CD4-positive, alpha-beta memory T cell (primary cell): ENCODE measurements around the gene RFX1. TPM values are rescaled to one million over a fixed set of nuclear protein-coding genes. Genes with fewer than 3 reads are reported as not detected.

Experiments
- CTCF ChIA-PET: fragments of 350-600 bp; sonication (Branson Sonifier 250); formaldehyde crosslinking; loops from one replicate; lab custom pipeline; 2021; ENCODE audit warnings: inconsistent platforms; ENCODE audit not compliant: partially characterized antibody; lab: Charles Lee
- POLR2A ChIA-PET: fragments of 350-600 bp; sonication (Branson Sonifier 250); formaldehyde crosslinking; loops from one replicate; lab custom pipeline; 2021; ENCODE audit not compliant: partially characterized antibody; lab: Charles Lee
- DNase-seq, 5 donors: peaks; one replicate each; pipeline versions ENCODE4 v3.0.0 to v3.0.0-alpha.2; 2020 to 2022; ENCODE audit warnings: mixed read lengths in 1 of 5
- H3K27ac ChIP-seq: one replicate; pipeline ENCODE4 v1.7.0; 2013; ENCODE audit warnings: low read depth, low read length
- H3K27me3 ChIP-seq: 2 replicates; pipeline ENCODE4 v1.7.0; 2013; ENCODE audit warnings: mild to moderate bottlenecking, low read length, moderate library complexity; ENCODE audit not compliant: insufficient read depth
- H3K36me3 ChIP-seq: 2 replicates; pipeline ENCODE4 v1.7.0; 2013; ENCODE audit warnings: mild to moderate bottlenecking, low read length, moderate library complexity; ENCODE audit not compliant: insufficient read depth
- H3K4me1 ChIP-seq: 2 replicates; pipeline ENCODE4 v1.7.0; 2013; ENCODE audit warnings: mild to moderate bottlenecking, low read length, moderate library complexity; ENCODE audit not compliant: insufficient read depth
- H3K4me3 ChIP-seq, 2 donors: one replicate each; pipeline ENCODE4 v1.7.0; 2013; ENCODE audit warnings: low read length in 2 of 2, mild to moderate bottlenecking in 1 of 2
- H3K9me3 ChIP-seq, 2 donors: one replicate each; pipeline ENCODE4 v1.7.0; 2013; ENCODE audit warnings: low read length in 2 of 2, control low read depth in 1 of 2; ENCODE audit not compliant: control insufficient read depth in 1 of 2
- H3K27ac Mint-ChIP-seq, 7 donors: one replicate each; pipeline ENCODE4 v1.8.0; 2020 to 2021; ENCODE audit warnings: mixed read lengths in 7 of 7, mild to moderate bottlenecking in 6 of 7, inconsistent platforms in 3 of 7, moderate library complexity in 3 of 7
- H3K27me3 Mint-ChIP-seq, 2 donors: one replicate each; pipeline ENCODE4 v1.8.0; 2020 to 2021; ENCODE audit warnings: mixed read lengths in 2 of 2
- H3K36me3 Mint-ChIP-seq, 2 donors: one replicate each; pipeline ENCODE4 v1.8.0; 2020 to 2021; ENCODE audit warnings: mixed read lengths in 2 of 2, inconsistent platforms in 1 of 2, mild to moderate bottlenecking in 1 of 2
- H3K4me1 Mint-ChIP-seq, 4 donors: one replicate each; pipeline ENCODE4 v1.8.0; 2020 to 2021; ENCODE audit warnings: mixed read lengths in 4 of 4, mild to moderate bottlenecking in 1 of 4
- H3K4me3 Mint-ChIP-seq, 8 donors: one replicate each; pipeline ENCODE4 v1.8.0; 2020 to 2021; ENCODE audit warnings: mixed read lengths in 8 of 8, mild to moderate bottlenecking in 7 of 8, moderate library complexity in 6 of 8, inconsistent platforms in 3 of 8
- H3K9me3 Mint-ChIP-seq, 8 donors: one replicate each; pipeline ENCODE4 v1.8.0; 2020 to 2021; ENCODE audit warnings: mixed read lengths in 8 of 8, mild to moderate bottlenecking in 5 of 8, inconsistent platforms in 3 of 8, moderate library complexity in 1 of 8
- intact Hi-C: fragments of 100-400 bp; cut with micrococcal nuclease; formaldehyde crosslinking; loops from one replicate; pipeline ENCODE4 v1.15.1; 2023
- polyA plus RNA-seq, 2 donors: library from polyadenylated mRNA; unstranded; fragments of 300-500 nt; fragmentation: Illumina TruSeq; gene quantifications; one replicate each; pipeline ENCODE4 v1.2.3, GENCODE V29; 2021
- total RNA-seq, 2 experiments: library from RNA; stranded (reverse); gene quantifications; one replicate each; pipeline ENCODE4 v1.2.3, GENCODE V29; 2021

Gene RFX1
- 10 to 100 TPM; 17.4 to 17.8 TPM for total RNA-seq
- 1 to 10 TPM in 1 of 2 donors, not detected in 1; 2.5 TPM for polyA plus RNA-seq

DNA sequence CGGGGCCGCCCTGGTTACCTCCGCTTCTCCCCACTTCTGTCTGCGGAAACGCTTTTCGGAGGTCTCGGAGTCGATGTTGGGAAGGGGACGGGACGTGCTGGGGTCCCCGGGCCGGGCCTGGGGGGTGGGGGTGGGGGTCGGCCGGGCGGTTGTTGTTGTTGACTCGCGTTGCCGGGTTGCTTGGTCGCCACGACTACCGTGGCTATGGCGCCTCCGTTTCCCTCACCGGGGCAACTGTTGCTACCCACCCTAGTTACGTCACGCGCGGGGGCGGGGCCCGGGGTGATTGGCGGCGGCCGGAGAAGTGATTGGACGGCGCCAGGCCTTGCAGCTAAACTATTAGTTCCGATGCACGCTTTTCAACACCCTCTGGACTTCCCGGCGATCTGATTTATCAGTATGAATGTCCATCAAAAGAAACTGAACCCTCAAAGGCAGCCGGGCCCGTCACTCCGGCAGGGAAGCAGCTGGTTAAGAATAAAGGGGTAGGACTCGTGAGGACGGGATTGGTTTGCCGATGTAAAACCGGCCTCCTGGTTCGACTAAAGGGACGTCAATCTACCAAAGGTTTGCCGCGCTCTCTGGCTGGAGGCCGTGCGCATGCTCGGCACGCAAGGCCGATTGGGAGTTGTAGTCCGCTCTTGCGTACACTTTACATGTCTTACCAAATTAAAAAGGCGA lies at the start of gene RFX1:
Gene RFX1 (minus strand): TSS at position 236 of the 681 bp plus-strand sequence. CDS start 12,477 bp downstream, outside the sequence.
- ChIA-PET POLR2A (interaction anchor here (0.5 to 8.0 kb wide), 39 partner anchors 8 to 1517 kb away, joined by 3 to 225 read pairs (median 5); partner anchors contain the start of genes ADGRE5, ASF1B, DCAF15 and IL27RA), CTCF (interaction anchor here (1.0 to 1.7 kb wide), 4 partner anchors 13 to 41 kb away, joined by 4 to 5 read pairs (median 4); partner anchors contain the start of gene IL27RA)
- Mint-ChIP-seq H3K4me1 (peaks cover 29 to 52% (median 39%) of the 10 kb centered on the region in 4 donors), H3K27me3 (peaks cover 0 to 2% of the 10 kb centered on the region in 2 donors), H3K4me3 (peak within 1 kb of the TSS; percentile 91 to 98 (median 96)), H3K27ac (peak within 1 kb of the TSS; percentile 97 to 100 (median 100)), H3K36me3 (peaks cover 0 to 8% of the 10 kb centered on the region in 2 donors), H3K9me3 (peaks cover 0 to 2% (median 0%) of the 10 kb centered on the region in 8 donors)
- Histone ChIP-seq H3K4me1 (peaks cover 47% of the 10 kb centered on the region), H3K36me3 (no peaks in the 10 kb centered on the region), H3K27me3 (no peaks in the 10 kb centered on the region), H3K27ac (peak within 1 kb of the TSS; percentile 99), H3K4me3 (peak within 1 kb of the TSS; percentile 58 to 82), H3K9me3 (no peaks in the 10 kb centered on the region)
- DNase-seq = peak; percentile 100
- intact Hi-C loops = loop anchor here (1.0 to 2.0 kb wide), 8 partner anchors 20 to 853 kb away; partner anchors contain the start of genes BRME1, CC2D1A and DCAF15

DNA sequence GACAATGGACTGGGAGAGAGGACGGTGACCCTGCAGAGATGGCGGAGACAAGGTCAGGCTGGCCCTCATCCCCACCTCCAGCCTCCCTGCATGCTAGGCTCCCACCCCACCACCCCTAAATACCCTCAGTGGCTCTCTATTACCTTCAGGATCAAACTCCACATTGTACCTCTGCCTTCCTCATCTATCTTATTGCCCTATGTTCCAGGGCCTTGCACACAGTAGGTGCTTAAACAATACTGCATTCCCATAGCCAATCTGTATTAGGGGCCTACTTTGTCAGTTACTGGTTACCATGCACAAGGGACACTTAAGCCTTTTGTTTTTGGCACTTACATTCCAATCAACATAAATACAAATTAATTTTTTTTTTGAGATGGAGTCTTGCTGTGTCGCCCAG lies 49.3 kb upstream of the RFX1 start:
- H3K4me3 Mint-ChIP-seq = no peak overlapping the region
- no peaks in the 10 kb centered on the region for H3K9me3 ChIP-seq
- H3K9me3 Mint-ChIP-seq = peaks cover 0 to 9% (median 0%) of the 10 kb centered on the region in 8 donors
- H3K27ac ChIP-seq = no peak overlapping the region
- H3K36me3 Mint-ChIP-seq = peaks cover 26 to 28% of the 10 kb centered on the region in 2 donors
- ChIA-PET CTCF (interaction anchor here (1.5 kb wide), 1 partner anchor 20 kb away, joined by 4 read pairs; no protein-coding TSS in a partner anchor), POLR2A (interaction anchor here (0.6 kb wide), 1 partner anchor 9 kb away, joined by 4 read pairs; no protein-coding TSS in a partner anchor)
- H3K4me1 Mint-ChIP-seq = peaks cover 9 to 28% (median 17%) of the 10 kb centered on the region in 4 donors
- H3K4me1 ChIP-seq = peaks cover 18% of the 10 kb centered on the region
- no peak for DNase-seq
- H3K27me3 ChIP-seq = peaks cover 17% of the 10 kb centered on the region
- peak overlapping the region in 2 of 7 donors; percentile 19 to 50 for H3K27ac Mint-ChIP-seq
- peaks cover 10 to 19% of the 10 kb centered on the region in 2 donors for H3K27me3 Mint-ChIP-seq
- H3K36me3 ChIP-seq = peaks cover 23% of the 10 kb centered on the region
- intact Hi-C loops = no loop called here
- H3K4me3 ChIP-seq = no peak overlapping the region

DNA sequence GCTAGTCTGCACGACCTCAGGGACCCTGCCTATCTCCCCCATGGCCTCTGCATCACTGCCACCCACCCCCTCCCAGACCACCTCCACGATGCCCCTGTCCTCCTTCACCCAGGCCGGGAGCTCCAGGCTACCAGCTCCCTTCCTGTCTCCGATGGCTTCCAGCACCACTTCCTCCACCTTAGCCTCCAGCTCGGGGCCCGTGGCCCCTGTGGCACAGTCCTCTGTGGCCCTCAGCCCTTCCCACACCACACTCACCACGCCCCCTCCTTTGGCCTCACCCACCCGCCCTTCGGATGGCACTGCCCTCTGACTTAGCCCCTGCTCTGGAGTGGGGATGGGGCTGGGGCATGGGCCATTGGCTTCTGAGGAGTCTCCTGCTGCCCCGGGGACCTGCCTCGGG lies 48.6 kb upstream of the RFX1 start:
- intact Hi-C loops = no loop called here
- Histone ChIP-seq H3K4me1 (peaks cover 16% of the 10 kb centered on the region), H3K27ac (no peak overlapping the region), H3K36me3 (peaks cover 25% of the 10 kb centered on the region), H3K27me3 (peaks cover 15% of the 10 kb centered on the region), H3K9me3 (no peaks in the 10 kb centered on the region), H3K4me3 (no peak overlapping the region)
- Mint-ChIP-seq H3K4me1 (peaks cover 9 to 25% (median 16%) of the 10 kb centered on the region in 4 donors), H3K4me3 (peak overlapping the region in 1 of 8 donors; percentile 21), H3K9me3 (peaks cover 0 to 9% (median 0%) of the 10 kb centered on the region in 8 donors), H3K36me3 (peaks cover 32 to 33% of the 10 kb centered on the region in 2 donors), H3K27ac (peak overlapping the region in 2 of 7 donors; percentile 47 to 74), H3K27me3 (peaks cover 9 to 15% of the 10 kb centered on the region in 2 donors)
- ChIA-PET CTCF (interaction anchor here (0.7 to 1.3 kb wide), 3 partner anchors 11 to 19 kb away, joined by 3 to 5 read pairs (median 4); no protein-coding TSS in a partner anchor), POLR2A (interaction anchor here (0.6 to 0.8 kb wide), 2 partner anchors 55 to 173 kb away, joined by 3 to 6 read pairs; no protein-coding TSS in a partner anchor)
- DNase-seq = no peak

DNA sequence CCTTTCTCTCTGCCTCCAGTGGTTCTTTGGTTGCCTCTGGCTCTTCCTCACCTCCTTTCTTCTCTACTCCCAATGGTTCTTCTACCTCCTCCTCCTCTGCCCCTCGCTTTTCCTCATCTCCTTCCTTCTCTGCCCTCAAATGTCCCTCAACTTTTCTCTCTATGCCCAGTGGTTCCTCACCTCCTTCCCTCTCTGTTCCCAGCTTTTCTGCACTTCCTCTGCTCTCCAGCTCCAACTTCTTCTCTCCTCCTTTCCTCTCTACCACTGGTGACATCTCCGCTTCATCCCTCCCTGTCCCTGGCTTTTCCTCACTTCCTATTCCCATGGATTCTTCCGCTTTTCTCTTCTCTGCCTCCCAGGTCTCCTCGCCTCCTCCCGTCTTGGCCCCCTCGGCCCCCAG lies 48.0 kb upstream of the RFX1 start:
- DNase-seq = no peak
- peaks cover 9 to 22% (median 14%) of the 10 kb centered on the region in 4 donors for H3K4me1 Mint-ChIP-seq
- H3K4me1 ChIP-seq = peaks cover 14% of the 10 kb centered on the region
- intact Hi-C loops = no loop called here
- peak overlapping the region in 1 of 8 donors; percentile 66 for H3K4me3 Mint-ChIP-seq
- peaks cover 10% of the 10 kb centered on the region for H3K27me3 ChIP-seq
- ChIA-PET POLR2A (interaction anchor here (0.6 to 0.8 kb wide), 3 partner anchors 17 to 172 kb away, joined by 3 to 6 read pairs (median 3); no protein-coding TSS in a partner anchor), CTCF (interaction anchor here (0.7 to 1.3 kb wide), 3 partner anchors 11 to 18 kb away, joined by 3 to 5 read pairs (median 4); no protein-coding TSS in a partner anchor)
- peaks cover 0 to 9% (median 0%) of the 10 kb centered on the region in 8 donors for H3K9me3 Mint-ChIP-seq
- peaks cover 30% of the 10 kb centered on the region for H3K36me3 ChIP-seq
- H3K9me3 ChIP-seq = no peaks in the 10 kb centered on the region
- peaks cover 32 to 37% of the 10 kb centered on the region in 2 donors for H3K36me3 Mint-ChIP-seq
- H3K4me3 ChIP-seq = no peak overlapping the region
- H3K27me3 Mint-ChIP-seq = peaks cover 6 to 12% of the 10 kb centered on the region in 2 donors
- H3K27ac ChIP-seq = no peak overlapping the region
- peak overlapping the region in 5 of 7 donors; percentile 22 to 83 (median 39) for H3K27ac Mint-ChIP-seq

DNA sequence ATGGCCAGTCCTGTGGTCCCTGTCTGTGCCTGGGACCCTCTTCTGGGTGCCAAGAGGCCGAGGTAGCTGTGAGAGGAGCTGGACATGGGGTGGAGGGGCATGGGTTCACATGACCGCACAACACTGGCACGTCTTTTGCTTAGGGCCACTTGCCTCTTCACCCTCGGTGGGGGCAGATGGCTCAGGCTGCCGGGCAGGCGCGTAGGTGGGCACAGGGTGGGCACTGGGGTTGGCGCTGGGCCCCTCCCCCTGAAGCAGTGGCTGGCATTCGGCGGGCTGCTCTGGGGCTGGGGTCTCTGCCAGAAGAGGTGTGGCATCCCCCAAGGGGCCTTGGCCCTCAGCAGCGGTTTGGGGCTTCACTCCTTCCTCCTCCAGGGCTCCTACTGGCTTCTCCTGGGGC lies 47.4 kb upstream of the RFX1 start:
- Mint-ChIP-seq H3K9me3 (peaks cover 0 to 9% (median 0%) of the 10 kb centered on the region in 8 donors), H3K36me3 (peaks cover 35 to 43% of the 10 kb centered on the region in 2 donors), H3K27me3 (peaks cover 1 to 7% of the 10 kb centered on the region in 2 donors), H3K27ac (no peak overlapping the region), H3K4me3 (no peak overlapping the region), H3K4me1 (peaks cover 6 to 18% (median 11%) of the 10 kb centered on the region in 4 donors)
- Histone ChIP-seq H3K4me3 (no peak overlapping the region), H3K27me3 (peaks cover 6% of the 10 kb centered on the region), H3K27ac (no peak overlapping the region), H3K4me1 (peaks cover 9% of the 10 kb centered on the region), H3K36me3 (peaks cover 36% of the 10 kb centered on the region), H3K9me3 (no peaks in the 10 kb centered on the region)
- CTCF ChIA-PET = interaction anchor here (1.0 to 1.3 kb wide), 4 partner anchors 11 to 151 kb away, joined by 3 to 8 read pairs (median 6); partner anchors contain the start of gene MISP3
- POLR2A ChIA-PET = interaction anchor here (0.6 to 1.7 kb wide), 5 partner anchors 10 to 173 kb away, joined by 3 to 6 read pairs (median 4); partner anchors contain the start of genes IL27RA and RFX1
- DNase-seq = no peak
- intact Hi-C loops = no loop called here

DNA sequence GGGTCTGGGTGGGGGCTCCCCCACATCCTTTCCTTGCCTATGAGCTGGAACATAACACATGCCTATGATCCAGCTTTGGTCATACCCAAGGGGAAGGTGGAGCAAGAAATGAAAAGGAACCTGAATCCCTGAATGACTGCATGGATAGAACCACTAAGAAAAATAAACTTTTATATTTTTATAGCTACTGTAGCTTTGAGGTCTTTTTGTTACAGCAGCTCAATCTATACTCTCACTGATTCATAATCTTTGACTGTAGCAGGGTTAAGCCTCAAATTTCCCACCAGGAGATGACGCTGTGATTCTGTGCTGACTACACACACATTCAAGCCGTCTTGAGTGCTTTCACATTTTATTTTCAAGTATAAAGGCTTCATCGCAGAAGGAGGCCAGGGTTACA lies 46.9 kb upstream of the RFX1 start:
- Mint-ChIP-seq H3K27me3 (peaks cover 0 to 3% of the 10 kb centered on the region in 2 donors), H3K36me3 (peaks cover 38 to 46% of the 10 kb centered on the region in 2 donors), H3K9me3 (peaks cover 0 to 9% (median 0%) of the 10 kb centered on the region in 8 donors), H3K4me3 (no peak overlapping the region), H3K4me1 (peaks cover 5 to 15% (median 6%) of the 10 kb centered on the region in 4 donors), H3K27ac (peak overlapping the region in 3 of 7 donors; percentile 35 to 62 (median 57))
- Histone ChIP-seq H3K27me3 (peaks cover 1% of the 10 kb centered on the region), H3K9me3 (no peaks in the 10 kb centered on the region), H3K4me1 (peaks cover 4% of the 10 kb centered on the region), H3K36me3 (peaks cover 39% of the 10 kb centered on the region), H3K27ac (no peak overlapping the region), H3K4me3 (no peak overlapping the region)
- ChIA-PET POLR2A (interaction anchor here (0.8 to 1.7 kb wide), 7 partner anchors 10 to 172 kb away, joined by 3 to 6 read pairs (median 4); partner anchors contain the start of genes IL27RA and RFX1), CTCF (interaction anchor here (0.9 to 2.1 kb wide), 5 partner anchors 11 to 178 kb away, joined by 3 to 8 read pairs (median 6); partner anchors contain the start of gene MISP3)
- intact Hi-C loops = no loop called here
- DNase-seq = no peak
